ENCODE data around the gene DRD1.
A peak's percentile ranks its signal among the peaks of the same experiment; 100 is the strongest.
"Not testable (repeated sequence)": the region's sequence is repeated elsewhere in the genome, so short reads cannot be mapped to it uniquely, and the experiment has no call there.

DRD1 gene

DNA sequence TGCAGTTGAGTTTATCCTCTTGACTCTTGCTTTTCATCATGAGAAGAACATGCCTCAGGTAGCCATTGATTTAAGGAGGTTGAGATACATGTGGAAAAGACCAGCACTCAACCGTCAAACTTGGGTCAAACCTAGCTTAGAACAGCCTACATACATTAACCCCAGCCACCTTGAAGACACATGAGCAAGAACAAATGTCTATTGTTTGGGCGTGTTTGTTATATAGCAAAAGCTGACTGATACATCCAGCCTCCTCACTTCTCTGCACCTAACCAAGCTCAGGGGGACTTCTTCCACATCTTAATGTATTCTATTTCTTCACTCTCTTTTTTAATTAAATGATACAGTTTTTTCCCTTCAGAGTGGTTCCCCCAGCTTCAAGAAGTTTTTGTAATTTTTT, 28.7 kb downstream of the DRD1 start:
- Histone ChIP-seq H3K9me3 (ENCODE audit: low read depth, low read length) (peaks cover 7% of the 10 kb centered on the region; the same call in 1 of the 2 replicates), H3K27ac (peak overlapping the region; percentile 8; the same call in 1 of the 2 replicates), H3K9ac (ENCODE audit: insufficient read length) (no peak overlapping the region), H3K4me3 (no peak overlapping the region), H3K36me3 (ENCODE audit: insufficient read depth, low read length) (no peaks in the 10 kb centered on the region)
- TF ChIP-seq EZH2 (IDR thresholded peaks at IDR 0.05) (no peak), FOXP2 (optimal IDR thresholded peaks at IDR 0.05; ENCODE audit: control extremely low read depth, extremely low read length, insufficient read depth) (no peak), POLR2AphosphoS5 (IDR thresholded peaks at IDR 0.05; ENCODE audit: borderline replicate concordance, low read depth, low read length) (no peak)
- no peak for DNase-seq (ENCODE audit: low read depth, low spot score)

DNA sequence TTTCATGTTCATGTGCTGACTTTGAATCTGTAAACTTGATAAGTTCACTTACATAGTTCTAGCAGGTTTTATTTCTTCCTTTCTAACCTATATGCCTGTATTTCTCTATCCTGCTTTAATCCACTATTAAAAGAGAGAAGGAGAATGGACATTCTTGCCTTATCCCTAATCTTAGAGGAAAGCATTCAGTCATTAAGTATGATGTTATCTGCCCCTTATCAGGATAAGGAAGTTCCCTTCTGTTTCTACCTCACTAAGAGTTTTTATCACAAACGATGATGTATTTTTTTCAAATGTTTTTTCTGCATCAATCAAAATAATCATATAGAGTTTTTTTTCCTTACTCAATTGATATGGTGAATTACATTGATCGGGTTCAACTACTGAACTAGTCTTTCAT, 33.1 kb downstream of the DRD1 start:
- no peak for DNase-seq (ENCODE audit: low read depth, low spot score)
- no peaks in the 10 kb centered on the region for H3K36me3 ChIP-seq (ENCODE audit: insufficient read depth, low read length)
- no peak overlapping the region for H3K4me3 ChIP-seq
- H3K27ac ChIP-seq, result no peak overlapping the region
- TF ChIP-seq POLR2AphosphoS5 (IDR thresholded peaks at IDR 0.05; ENCODE audit: borderline replicate concordance, low read depth, low read length) (no peak), EZH2 (IDR thresholded peaks at IDR 0.05) (no peak), FOXP2 (optimal IDR thresholded peaks at IDR 0.05; ENCODE audit: control extremely low read depth, extremely low read length, insufficient read depth) (no peak)
- no peak overlapping the region for H3K9ac ChIP-seq (ENCODE audit: insufficient read length)
- H3K9me3 ChIP-seq (ENCODE audit: low read depth, low read length), result peaks cover 6% of the 10 kb centered on the region; the same call in 1 of the 2 replicates

DNA sequence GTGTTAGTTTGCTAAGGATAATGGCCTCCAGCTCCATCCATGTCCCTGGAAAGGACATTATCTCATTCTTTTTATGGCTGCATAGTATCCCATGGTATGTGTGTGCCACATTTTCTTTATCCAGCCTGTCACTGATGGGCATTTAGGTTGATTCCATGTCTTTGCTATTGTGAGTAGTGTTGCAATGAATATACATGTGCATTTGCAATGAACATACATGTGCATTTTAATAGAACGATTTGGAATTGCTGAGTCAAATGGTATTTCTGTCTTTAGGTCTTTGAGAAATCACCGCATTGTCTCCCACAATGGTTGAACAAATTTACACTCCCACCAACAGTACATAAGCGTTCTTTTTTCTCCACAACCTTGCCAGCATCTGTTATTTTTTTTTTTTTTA, 37.7 kb downstream of the DRD1 start:
- TF ChIP-seq POLR2AphosphoS5 (IDR thresholded peaks at IDR 0.05; ENCODE audit: borderline replicate concordance, low read depth, low read length) (no peak), EZH2 (IDR thresholded peaks at IDR 0.05) (no peak), FOXP2 (optimal IDR thresholded peaks at IDR 0.05; ENCODE audit: control extremely low read depth, extremely low read length, insufficient read depth) (no peak)

GRCh38 chr5:175397590-175398297, 46.2 kb downstream of the DRD1 start:
- H3K27ac ChIP-seq; DNase-seq (ENCODE audit: low read depth, low spot score); H3K9ac ChIP-seq (ENCODE audit: insufficient read length); H3K4me3 ChIP-seq; H3K9me3 ChIP-seq (ENCODE audit: low read depth, low read length); H3K36me3 ChIP-seq (ENCODE audit: insufficient read depth, low read length): not testable (repeated sequence)

More for the DNA sequence above, 37.7 kb downstream of the DRD1 start:
- no peak for DNase-seq (ENCODE audit: low read depth, low spot score)
- no peak overlapping the region for H3K4me3 ChIP-seq
- no peak overlapping the region for H3K27ac ChIP-seq
- H3K36me3 ChIP-seq (ENCODE audit: insufficient read depth, low read length), result no peaks in the 10 kb centered on the region
- H3K9me3 ChIP-seq (ENCODE audit: low read depth, low read length), result no peaks in the 10 kb centered on the region
- no peak overlapping the region for H3K9ac ChIP-seq (ENCODE audit: insufficient read length)

DNA sequence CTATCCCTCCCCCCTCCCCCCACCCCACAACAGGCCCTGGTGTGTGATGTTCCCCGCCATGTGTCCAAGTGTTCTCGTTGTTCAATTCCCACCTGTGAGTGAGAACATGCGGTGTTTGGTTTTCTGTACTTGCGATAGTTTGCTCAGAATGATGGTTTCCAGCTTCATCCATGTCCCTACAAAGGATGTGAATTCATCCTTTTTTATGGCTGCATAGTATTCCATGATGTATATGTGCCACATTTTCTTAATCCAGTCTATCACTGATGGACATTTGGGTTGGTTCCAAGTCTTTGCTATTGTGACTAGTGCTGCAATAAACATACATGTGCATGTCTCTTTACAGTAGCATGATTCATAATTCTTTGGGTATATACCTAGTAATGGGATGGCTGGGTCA, 48.6 kb downstream of the DRD1 start:
- not testable (repeated sequence) for H3K9me3 ChIP-seq (ENCODE audit: low read depth, low read length); H3K9ac ChIP-seq (ENCODE audit: insufficient read length); H3K36me3 ChIP-seq (ENCODE audit: insufficient read depth, low read length); DNase-seq (ENCODE audit: low read depth, low spot score); H3K27ac ChIP-seq; H3K4me3 ChIP-seq

- no peak for TF ChIP-seq EZH2 (IDR thresholded peaks at IDR 0.05)
- Histone ChIP-seq H3K9ac (ENCODE audit: insufficient read length) (no peak overlapping the region), H3K27ac (peak overlapping the region; percentile 46), H3K4me3 (no peak overlapping the region), H3K36me3 (ENCODE audit: insufficient read depth, low read length) (no peaks in the 10 kb centered on the region), H3K9me3 (ENCODE audit: low read depth, low read length) (no peaks in the 10 kb centered on the region)
- no peak for DNase-seq (ENCODE audit: low read depth, low spot score)
Measured at GRCh38 chr5:175394601-175395000, 49.4 kb downstream of the DRD1 start.

DNA sequence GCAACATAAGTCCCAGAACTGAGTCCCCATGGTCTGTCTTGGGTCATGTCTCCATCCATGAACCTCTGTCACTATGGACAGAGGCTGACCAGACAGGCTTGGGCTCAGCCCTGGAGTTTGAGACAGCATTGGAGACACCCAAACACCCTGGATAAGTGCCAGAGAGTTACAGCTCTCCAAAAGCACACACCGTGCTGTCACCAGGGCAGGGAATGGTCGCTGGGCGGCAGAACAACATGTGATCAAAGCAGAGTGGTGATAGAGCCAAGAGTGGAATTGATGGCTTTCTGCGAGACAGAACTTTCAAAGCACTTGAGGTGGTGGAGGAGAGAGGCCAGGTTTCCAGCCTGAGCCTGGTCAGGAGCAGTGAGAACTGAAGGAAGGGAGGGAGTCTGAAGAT, 50.1 kb downstream of the DRD1 start:
- Histone ChIP-seq H3K9me3 (ENCODE audit: low read depth, low read length) (no peaks in the 10 kb centered on the region), H3K36me3 (ENCODE audit: insufficient read depth, low read length) (no peaks in the 10 kb centered on the region), H3K27ac (no peak overlapping the region), H3K9ac (ENCODE audit: insufficient read length) (no peak overlapping the region), H3K4me3 (no peak overlapping the region)
- no peak for DNase-seq (ENCODE audit: low read depth, low spot score)
- TF ChIP-seq POLR2AphosphoS5 (IDR thresholded peaks at IDR 0.05; ENCODE audit: borderline replicate concordance, low read depth, low read length), result no peak
- no peak for TF ChIP-seq FOXP2 (optimal IDR thresholded peaks at IDR 0.05; ENCODE audit: control extremely low read depth, extremely low read length, insufficient read depth)
- TF ChIP-seq EZH2 (IDR thresholded peaks at IDR 0.05), result no peak

GRCh38 chr5:175392236-175392635, 51.7 kb downstream of the DRD1 start:
- H3K9ac ChIP-seq (ENCODE audit: insufficient read length), result no peak overlapping the region

GRCh38 chr5:175390352-175391083, 53.5 kb downstream of the DRD1 start:
- Histone ChIP-seq H3K9ac (ENCODE audit: insufficient read length) (no peak overlapping the region), H3K36me3 (ENCODE audit: insufficient read depth, low read length) (no peaks in the 10 kb centered on the region), H3K27ac (no peak overlapping the region), H3K9me3 (ENCODE audit: low read depth, low read length) (no peaks in the 10 kb centered on the region), H3K4me3 (no peak overlapping the region)
- DNase-seq (ENCODE audit: low read depth, low spot score), result no peak
- no peak for TF ChIP-seq EZH2 (IDR thresholded peaks at IDR 0.05)
- TF ChIP-seq FOXP2 (optimal IDR thresholded peaks at IDR 0.05; ENCODE audit: control extremely low read depth, extremely low read length, insufficient read depth), result no peak
- TF ChIP-seq POLR2AphosphoS5 (IDR thresholded peaks at IDR 0.05; ENCODE audit: borderline replicate concordance, low read depth, low read length), result no peak

More at GRCh38 chr5:175392236-175392635, 51.7 kb downstream of the DRD1 start:
- H3K36me3 ChIP-seq (ENCODE audit: insufficient read depth, low read length), result no peaks in the 10 kb centered on the region
- no peak for DNase-seq (ENCODE audit: low read depth, low spot score)
- H3K27ac ChIP-seq, result 0 out of 2 replicates have a peak overlapping the region, but pooled peaks have one; percentile 2
- no peaks in the 10 kb centered on the region for H3K9me3 ChIP-seq (ENCODE audit: low read depth, low read length)
- H3K4me3 ChIP-seq, result no peak overlapping the region
- TF ChIP-seq EZH2 (IDR thresholded peaks at IDR 0.05), result no peak
- TF ChIP-seq POLR2AphosphoS5 (IDR thresholded peaks at IDR 0.05; ENCODE audit: borderline replicate concordance, low read depth, low read length), result no peak
- TF ChIP-seq FOXP2 (optimal IDR thresholded peaks at IDR 0.05; ENCODE audit: control extremely low read depth, extremely low read length, insufficient read depth), result no peak

Measured in SK-N-MC (cell line).